Stimulated activated CD8-positive, alpha-beta memory T cell treated with anti-CD3 and anti-CD28 coated beads, Interleukin-7, amount 100 ng/mL, for 24 hours (primary cell): ENCODE measurements around the gene GALNT6.
"Not testable (repeated sequence)": the region's sequence is repeated elsewhere in the genome, so short reads cannot be mapped to it uniquely, and the experiment has no call there.

ENCODE experiments used
- DNase-seq: peaks from one replicate; pipeline ENCODE4 v3.0.0-alpha.2; 2020; ENCODE audit warnings: low read depth

GALNT6 gene

GRCh38 chr12:51357374-51358047 is 33.7 kb downstream of the GALNT6 start:
- no peak for DNase-seq

GRCh38 chr12:51351913-51352532 is 39.2 kb downstream of the GALNT6 start:
- no peak for DNase-seq

- DNase-seq: no peak
These were observed 42.2 kb downstream of the GALNT6 start for GRCh38 chr12:51349026-51349425.

GRCh38 chr12:51348116-51348515 is 43.1 kb downstream of the GALNT6 start:
- no peak for DNase-seq

GRCh38 chr12:51346581-51346980 is 44.6 kb downstream of the GALNT6 start, which contains the start of gene CELA1:
CELA1 (minus strand) TSS chr12:51346679; CDS start chr12:51346638, 41 bp downstream.
- DNase-seq: no peak

- DNase-seq: no peak
These were observed 45.5 kb downstream of the GALNT6 start for GRCh38 chr12:51345681-51346080.

- DNase-seq: no peak
These were observed 48.0 kb downstream of the GALNT6 start for GRCh38 chr12:51343201-51343600.

- no peak for DNase-seq
These were observed 48.8 kb downstream of the GALNT6 start for GRCh38 chr12:51342416-51342815.

- no peak for DNase-seq
These were observed 49.8 kb downstream of the GALNT6 start for GRCh38 chr12:51341251-51342007.

GRCh38 chr12:51339750-51340149 is 51.5 kb downstream of the GALNT6 start:
- DNase-seq: no peak

GRCh38 chr12:51337336-51337735 is 53.9 kb downstream of the GALNT6 start:
- DNase-seq: not testable (repeated sequence)

GRCh38 chr12:51335931-51336330 is 55.3 kb downstream of the GALNT6 start:
- no peak for DNase-seq

GRCh38 chr12:51334764-51335163 is 56.4 kb downstream of the GALNT6 start:
- no peak for DNase-seq

GRCh38 chr12:51333536-51333935 is 57.7 kb downstream of the GALNT6 start:
- no peak for DNase-seq

- no peak for DNase-seq
These were observed 61.0 kb downstream of the GALNT6 start for GRCh38 chr12:51330186-51330585.

- DNase-seq: no peak
These were observed 61.5 kb downstream of the GALNT6 start for GRCh38 chr12:51329742-51330141.

GRCh38 chr12:51328587-51328986 is 62.6 kb downstream of the GALNT6 start:
- DNase-seq: no peak

- DNase-seq: no peak
These were observed 64.3 kb downstream of the GALNT6 start for GRCh38 chr12:51326698-51327439.

GRCh38 chr12:51324953-51325352 is 66.3 kb downstream of the GALNT6 start:
- no peak for DNase-seq

- peak; percentile 45 for DNase-seq
These were observed 67.0 kb downstream of the GALNT6 start, which contains the start of gene BIN2 for GRCh38 chr12:51323966-51324895. BIN2 (minus strand) TSS chr12:51324174; CDS start chr12:51324102, 72 bp downstream.

- no peak for DNase-seq
These were observed 67.8 kb downstream of the GALNT6 start for GRCh38 chr12:51323317-51323960.
